Caco-2 (cell line): ENCODE data around the gene KLF7. TPM values are rescaled to one million over a fixed set of nuclear protein-coding genes. Genes with fewer than 3 reads are reported as not detected.

Experiments used
- BruUV-seq: library from RNA; stranded (reverse); fragments of 400-500 nt; replicated peaks from 2 replicates; lab custom pipeline; 2021; lab: Mats Ljungman, UMichigan
- CTCF ChIA-PET: fragments of 300-600 bp; sonication (Branson Sonifier 250); formaldehyde crosslinking; loops from one replicate; lab custom pipeline; 2022; ENCODE audit warnings: antibody characterized with exemption; lab: Charles Lee
- POLR2A ChIA-PET: fragments of 300-600 bp; sonication (Branson Sonifier 250); formaldehyde crosslinking; loops from one replicate; lab custom pipeline; 2022; ENCODE audit warnings: antibody characterized with exemption; lab: Charles Lee
- DNase-seq, 2 experiments: peaks; one replicate each; pipeline versions ENCODE4 v3.0.0 to v3.0.0-alpha.2; 2020 to 2022
- H3K27me3 ChIP-seq: replicated peaks from 2 replicates; pipeline ENCODE4 v1.6.0; 2011; ENCODE audit warnings: low read length; ENCODE audit not compliant: control insufficient read depth, insufficient read depth
- H3K36me3 ChIP-seq: 2 replicates; pipeline ENCODE4 v1.5.1; 2011; ENCODE audit warnings: low read length; ENCODE audit not compliant: control insufficient read depth, insufficient read depth
- H3K4me1 ChIP-seq: fragments of 250-450 bp; sonication (Bioruptor Pico); 2 replicates; pipeline ENCODE4 v1.5.1; 2020; ENCODE audit warnings: mild to moderate bottlenecking
- H3K4me3 ChIP-seq: 2 replicates; pipeline ENCODE4 v1.5.1; 2011; ENCODE audit warnings: low read depth, mild to moderate bottlenecking, control low read depth, low read length
- H3K9me3 ChIP-seq: fragments of 250-450 bp; sonication (Bioruptor Pico); 2 replicates; pipeline ENCODE4 v1.5.1; 2020; ENCODE audit warnings: mild to moderate bottlenecking, moderate library complexity
- H3K27ac Mint-ChIP-seq: one replicate; pipeline ENCODE4 v1.8.0; 2022; ENCODE audit warnings: mixed read lengths; ENCODE audit not compliant: unreplicated experiment
- H3K27me3 Mint-ChIP-seq: one replicate; pipeline ENCODE4 v1.8.0; 2022; ENCODE audit warnings: mixed read lengths; ENCODE audit not compliant: insufficient read depth, unreplicated experiment
- H3K36me3 Mint-ChIP-seq: one replicate; pipeline ENCODE4 v1.8.0; 2022; ENCODE audit warnings: mild to moderate bottlenecking, mixed read lengths; ENCODE audit not compliant: insufficient read depth, unreplicated experiment
- H3K4me1 Mint-ChIP-seq: one replicate; pipeline ENCODE4 v1.8.0; 2022; ENCODE audit warnings: low read depth, mixed read lengths; ENCODE audit not compliant: unreplicated experiment
- H3K4me3 Mint-ChIP-seq: one replicate; pipeline ENCODE4 v1.8.0; 2022; ENCODE audit warnings: mild to moderate bottlenecking, moderate library complexity, mixed read lengths; ENCODE audit not compliant: unreplicated experiment
- H3K9me3 Mint-ChIP-seq: one replicate; pipeline ENCODE4 v1.8.0; 2022; ENCODE audit warnings: mixed read lengths; ENCODE audit not compliant: unreplicated experiment
- CTCF ChIP-seq, 2 experiments: fragments of 200-600 bp in 1 of 2; IDR thresholded peaks; 1 replicate in 1 of 2; 2 replicates in 1 of 2; pipeline versions ENCODE4 v1.5.1 to v1.8.0; 2011 to 2022; ENCODE audit warnings: antibody characterized with exemption in 1 of 2, control low read depth in 1 of 2, inconsistent platforms in 1 of 2, low read depth in 1 of 2, low read length in 1 of 2, mild to moderate bottlenecking in 1 of 2, moderate library complexity in 1 of 2; ENCODE audit not compliant: insufficient read depth in 1 of 2, severe bottlenecking in 1 of 2, unreplicated experiment in 1 of 2
- intact Hi-C: fragments of 100-400 bp; cut with micrococcal nuclease; formaldehyde crosslinking; loops from one replicate; pipeline ENCODE4 v1.10.0; 2022; ENCODE audit not compliant: unreplicated experiment
- total RNA-seq: library from RNA; stranded (reverse); gene quantifications from 2 replicates; pipeline ENCODE4 v1.2.3, GENCODE V29; 2022

The KLF7 gene
- total RNA-seq, 1 experiment from 2014 or later: 0.36 TPM

- no peak overlapping the region for H3K27ac Mint-ChIP-seq
- H3K36me3 Mint-ChIP-seq: peaks cover 13% of the 10 kb centered on the region
- ChIA-PET CTCF (no interaction called here), POLR2A (no interaction called here)
- peaks cover 10% of the 10 kb centered on the region for H3K27me3 ChIP-seq
- H3K4me1 ChIP-seq: peaks cover 10% of the 10 kb centered on the region; the same call in 1 of the 2 replicates
- no peak for DNase-seq
- H3K4me3 ChIP-seq: no peak overlapping the region
- no peaks in the 10 kb centered on the region for H3K9me3 Mint-ChIP-seq
- no peak for TF ChIP-seq CTCF (IDR thresholded peaks at IDR 0.05; ENCODE audit: insufficient read depth in 1 of 2, low read depth in 1 of 2, low read length in 1 of 2, severe bottlenecking in 1 of 2, unreplicated experiment in 1 of 2)
- H3K36me3 ChIP-seq: no peaks in the 10 kb centered on the region
- H3K27me3 Mint-ChIP-seq: peaks cover 14% of the 10 kb centered on the region
- intact Hi-C loops: no loop called here
- no TSS peak for BruUV-seq
- no peaks in the 10 kb centered on the region for H3K9me3 ChIP-seq
- H3K4me1 Mint-ChIP-seq: peaks cover 9% of the 10 kb centered on the region
- H3K4me3 Mint-ChIP-seq: peak overlapping the region; percentile 90
Observed at GRCh38 chr2:207163756-207164005, 2.1 kb downstream of the KLF7 start.

DNA sequence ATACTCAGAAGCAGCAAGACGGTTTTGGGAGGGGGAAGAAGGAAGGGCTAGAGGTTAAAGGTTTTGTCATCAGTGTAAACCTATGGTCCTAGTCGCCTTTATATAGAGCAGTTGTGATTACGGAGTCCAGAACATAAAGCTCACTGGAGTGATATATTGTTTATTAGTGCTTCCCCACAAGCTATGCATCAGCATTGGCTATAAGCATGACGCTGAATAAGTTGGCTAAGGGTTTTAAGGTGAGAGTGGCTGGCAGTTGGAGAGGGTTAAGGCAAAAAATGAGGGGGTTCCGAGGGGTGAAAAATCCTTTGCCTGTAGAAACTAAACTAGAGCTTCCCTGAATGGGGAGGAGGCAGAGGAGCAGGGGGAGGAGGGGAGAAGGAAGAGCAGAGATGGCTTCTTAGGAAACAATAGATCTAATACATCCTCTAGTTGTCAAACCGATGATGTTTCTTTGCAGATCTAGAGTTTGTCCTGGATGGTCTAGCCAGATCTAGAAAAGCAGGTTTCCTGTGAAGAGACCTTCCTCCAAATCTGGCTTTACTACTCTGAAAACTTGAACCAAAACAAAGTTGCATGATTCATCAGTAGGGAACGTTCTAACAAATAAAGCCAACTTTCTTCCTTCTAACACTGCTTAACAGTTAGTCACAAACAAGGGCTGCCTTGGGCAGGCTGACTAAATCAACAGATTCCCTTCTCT lies 2.5 kb downstream of the KLF7 start:
- peaks cover 10% of the 10 kb centered on the region; the same call in 1 of the 2 replicates for H3K4me1 ChIP-seq
- no peak overlapping the region for H3K4me3 ChIP-seq
- DNase-seq: peak in 1 of 2 experiments; percentile 15
- no peak for TF ChIP-seq CTCF (IDR thresholded peaks at IDR 0.05; ENCODE audit: insufficient read depth in 1 of 2, low read depth in 1 of 2, low read length in 1 of 2, severe bottlenecking in 1 of 2, unreplicated experiment in 1 of 2)
- Mint-ChIP-seq H3K27me3 (peaks cover 14% of the 10 kb centered on the region), H3K27ac (no peak overlapping the region), H3K4me3 (peak overlapping the region; percentile 90), H3K9me3 (no peaks in the 10 kb centered on the region), H3K36me3 (peaks cover 13% of the 10 kb centered on the region), H3K4me1 (peaks cover 9% of the 10 kb centered on the region)
- H3K9me3 ChIP-seq: no peaks in the 10 kb centered on the region
- no TSS peak for BruUV-seq
- POLR2A ChIA-PET: no interaction called here
- intact Hi-C loops: no loop called here
- H3K27me3 ChIP-seq: peaks cover 10% of the 10 kb centered on the region
- no peaks in the 10 kb centered on the region for H3K36me3 ChIP-seq
- CTCF ChIA-PET: interaction anchor here (0.5 kb wide), 1 partner anchor 103 kb away, joined by 7 read pairs; no protein-coding TSS in a partner anchor

DNA sequence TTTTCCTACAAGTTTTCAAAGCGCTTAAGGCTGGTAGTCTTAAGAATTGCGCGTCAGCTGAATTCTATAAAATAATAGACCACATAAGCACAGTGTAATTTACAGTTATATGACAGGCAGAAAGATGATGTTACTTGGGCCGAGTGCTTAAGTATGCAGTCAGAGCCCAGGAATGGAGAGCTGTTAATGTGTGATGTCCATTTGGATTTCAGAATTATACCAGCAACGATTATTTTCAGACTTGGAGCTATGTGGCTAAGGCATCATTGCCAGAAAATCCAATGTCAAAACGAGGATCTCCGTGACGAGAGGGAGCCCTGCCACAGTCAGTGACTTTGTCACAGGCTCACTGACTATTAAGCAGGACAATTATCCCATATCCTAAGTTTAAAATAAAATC lies 3.4 kb downstream of the KLF7 start:
- no peaks in the 10 kb centered on the region for H3K9me3 ChIP-seq
- peaks cover 20% of the 10 kb centered on the region for H3K27me3 Mint-ChIP-seq
- intact Hi-C loops: no loop called here
- no peak overlapping the region for H3K4me3 ChIP-seq
- DNase-seq: no peak
- no peak for TF ChIP-seq CTCF (IDR thresholded peaks at IDR 0.05; ENCODE audit: insufficient read depth in 1 of 2, low read depth in 1 of 2, low read length in 1 of 2, severe bottlenecking in 1 of 2, unreplicated experiment in 1 of 2)
- H3K27me3 ChIP-seq: peaks cover 10% of the 10 kb centered on the region
- H3K4me1 Mint-ChIP-seq: peaks cover 9% of the 10 kb centered on the region
- peaks cover 10% of the 10 kb centered on the region; the same call in 1 of the 2 replicates for H3K4me1 ChIP-seq
- ChIA-PET POLR2A (no interaction called here), CTCF (no interaction called here)
- H3K4me3 Mint-ChIP-seq: no peak overlapping the region
- H3K27ac Mint-ChIP-seq: no peak overlapping the region
- H3K36me3 Mint-ChIP-seq: peaks cover 13% of the 10 kb centered on the region
- H3K36me3 ChIP-seq: no peaks in the 10 kb centered on the region
- no TSS peak for BruUV-seq
- no peaks in the 10 kb centered on the region for H3K9me3 Mint-ChIP-seq
